Measurements from ENCODE around the gene NXN. TPM values are rescaled to one million over a fixed set of nuclear protein-coding genes. Genes with fewer than 3 reads are reported as not detected.
A peak's percentile ranks its signal among the peaks of the same experiment; 100 is the strongest.
"Not testable (repeated sequence)": the region's sequence is repeated elsewhere in the genome, so short reads cannot be mapped to it uniquely, and the experiment has no call there.

The NXN gene
- polyA plus RNA-seq, 1 experiment = 118 TPM

DNA sequence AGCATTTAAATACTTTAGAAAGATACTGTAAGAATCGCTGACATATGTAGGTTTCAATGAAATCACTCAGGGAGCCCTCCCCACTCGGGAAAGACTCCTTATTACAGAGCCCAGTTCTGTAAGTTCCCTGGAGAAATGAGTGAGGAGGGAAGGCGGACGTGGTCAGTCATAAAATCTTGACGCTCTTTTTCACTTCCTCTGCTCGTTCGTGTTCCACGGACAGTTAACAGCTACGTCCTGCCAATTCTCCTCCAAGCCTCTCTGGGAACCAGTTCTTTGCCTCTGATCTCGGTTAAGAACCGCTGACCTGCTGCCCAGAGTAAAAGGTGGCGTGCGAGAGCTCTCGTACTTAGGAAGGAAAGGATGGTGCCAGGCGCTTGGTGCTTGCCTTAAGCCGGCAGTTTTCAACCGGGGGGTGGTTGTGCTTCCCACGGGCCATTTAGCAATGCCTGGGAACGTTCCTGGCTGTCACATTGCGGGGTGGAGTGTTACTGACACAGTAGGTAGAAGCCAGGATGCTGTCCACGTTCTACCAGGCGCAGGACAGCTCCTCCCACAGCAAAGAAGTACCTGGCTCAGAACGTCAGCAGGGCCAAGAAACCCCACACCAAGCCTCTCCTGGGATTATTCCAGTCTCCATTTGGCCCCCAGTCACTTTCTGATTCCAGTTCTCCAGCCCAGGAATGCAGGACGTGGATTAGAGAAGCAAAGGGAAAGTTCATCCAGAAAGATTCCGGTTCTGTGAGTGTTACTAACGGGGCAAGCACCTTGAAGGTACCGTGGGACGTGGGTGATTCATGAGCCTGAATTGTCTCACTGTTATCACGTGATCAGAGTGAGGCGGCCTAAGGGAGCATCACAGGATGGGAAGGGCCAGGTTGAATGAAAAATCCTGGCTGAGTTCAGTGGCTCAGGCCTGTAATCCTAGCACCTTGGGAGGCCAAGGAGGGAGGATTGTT, 109.7 kb downstream of the NXN start:
- ChIA-PET POLR2A (interaction anchor here (0.5 to 0.6 kb wide), 2 partner anchors 15 to 30 kb away, joined by 3 to 8 read pairs; no protein-coding TSS in a partner anchor), CTCF (interaction anchor here (1.0 kb wide), 1 partner anchor 11 kb away, joined by 3 read pairs; no protein-coding TSS in a partner anchor)
- Histone ChIP-seq H3K4me3 (ENCODE audit: low read depth, low read length) (no peak overlapping the region), H3K27me3 (ENCODE audit: control insufficient read depth, insufficient read depth, low read length) (no peaks in the 10 kb centered on the region), H3K9me3 (ENCODE audit: control insufficient read depth, insufficient read depth, low read length) (no peaks in the 10 kb centered on the region), H3K27ac (ENCODE audit: low read depth, low read length) (peak overlapping the region; percentile 70)
- TF ChIP-seq, protein P1, sequence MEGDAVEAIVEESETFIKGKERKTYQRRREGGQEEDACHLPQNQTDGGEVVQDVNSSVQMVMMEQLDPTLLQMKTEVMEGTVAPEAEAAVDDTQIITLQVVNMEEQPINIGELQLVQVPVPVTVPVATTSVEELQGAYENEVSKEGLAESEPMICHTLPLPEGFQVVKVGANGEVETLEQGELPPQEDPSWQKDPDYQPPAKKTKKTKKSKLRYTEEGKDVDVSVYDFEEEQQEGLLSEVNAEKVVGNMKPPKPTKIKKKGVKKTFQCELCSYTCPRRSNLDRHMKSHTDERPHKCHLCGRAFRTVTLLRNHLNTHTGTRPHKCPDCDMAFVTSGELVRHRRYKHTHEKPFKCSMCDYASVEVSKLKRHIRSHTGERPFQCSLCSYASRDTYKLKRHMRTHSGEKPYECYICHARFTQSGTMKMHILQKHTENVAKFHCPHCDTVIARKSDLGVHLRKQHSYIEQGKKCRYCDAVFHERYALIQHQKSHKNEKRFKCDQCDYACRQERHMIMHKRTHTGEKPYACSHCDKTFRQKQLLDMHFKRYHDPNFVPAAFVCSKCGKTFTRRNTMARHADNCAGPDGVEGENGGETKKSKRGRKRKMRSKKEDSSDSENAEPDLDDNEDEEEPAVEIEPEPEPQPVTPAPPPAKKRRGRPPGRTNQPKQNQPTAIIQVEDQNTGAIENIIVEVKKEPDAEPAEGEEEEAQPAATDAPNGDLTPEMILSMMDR (IDR thresholded peaks at IDR 0.05; ENCODE audit: low read depth, low read length) = no peak
- no peak for DNase-seq (ENCODE audit: low read depth, low spot score)

DNA sequence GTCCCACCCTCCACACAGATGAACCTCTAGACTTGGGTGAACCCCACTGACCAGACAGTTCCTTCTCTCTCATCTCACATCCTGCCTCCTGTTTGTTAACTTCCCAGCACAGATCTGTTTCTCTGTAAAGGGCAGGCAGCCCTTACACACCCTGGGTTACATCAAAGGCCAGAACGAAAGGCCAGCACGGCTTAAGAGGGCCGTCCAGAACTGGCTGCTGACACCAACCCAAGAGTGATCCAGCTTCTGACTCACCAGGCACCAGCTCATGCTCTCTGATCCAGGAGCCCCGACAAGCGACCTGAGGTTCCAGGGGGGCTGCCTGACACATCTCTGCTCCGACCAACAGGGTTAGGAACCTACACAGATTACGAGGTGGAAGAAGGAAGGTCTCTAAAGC, 110.5 kb downstream of the NXN start:
- POLR2A ChIA-PET = interaction anchor here (0.6 kb wide), 1 partner anchor 15 kb away, joined by 3 read pairs; no protein-coding TSS in a partner anchor
- no peaks in the 10 kb centered on the region for H3K27me3 ChIP-seq (ENCODE audit: control insufficient read depth, insufficient read depth, low read length)
- H3K4me3 ChIP-seq (ENCODE audit: low read depth, low read length) = no peak overlapping the region
- H3K9me3 ChIP-seq (ENCODE audit: control insufficient read depth, insufficient read depth, low read length) = no peaks in the 10 kb centered on the region
- TF ChIP-seq, protein P1 (IDR thresholded peaks at IDR 0.05; ENCODE audit: low read depth, low read length) = no peak
- CTCF ChIA-PET = interaction anchor here (1.0 kb wide), 1 partner anchor 11 kb away, joined by 3 read pairs; no protein-coding TSS in a partner anchor
- no peak for DNase-seq (ENCODE audit: low read depth, low spot score)
- peak overlapping the region; percentile 70 for H3K27ac ChIP-seq (ENCODE audit: low read depth, low read length)

DNA sequence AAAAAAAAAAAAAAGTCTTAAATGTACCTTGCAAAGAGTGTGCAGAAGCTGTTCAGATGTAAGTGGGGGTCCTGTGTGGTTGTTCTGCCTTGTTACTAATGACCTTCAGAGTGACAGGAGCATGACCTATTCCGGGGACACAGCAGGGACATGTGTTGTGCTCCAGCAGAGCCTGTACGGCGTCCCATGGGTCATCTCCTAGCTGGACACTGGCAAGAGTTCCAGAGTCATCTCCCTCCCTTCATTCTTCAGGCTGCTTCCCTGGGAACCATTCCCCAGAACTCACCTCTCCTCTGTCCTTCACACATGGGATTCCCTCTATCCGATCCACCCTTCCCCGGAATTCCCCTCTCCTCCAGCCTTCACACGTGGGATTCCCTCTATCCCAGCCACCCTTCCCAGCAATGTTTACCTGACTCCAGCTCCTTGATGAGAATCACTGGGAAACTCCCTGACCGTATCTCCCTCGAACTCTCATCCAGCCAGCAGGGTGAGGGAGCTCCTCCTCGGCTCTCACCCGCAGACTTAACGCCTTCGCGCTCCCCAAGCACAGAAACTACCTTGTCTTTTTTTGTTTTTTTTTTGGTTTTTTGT, 111.6 kb downstream of the NXN start:
- Histone ChIP-seq H3K27me3 (ENCODE audit: control insufficient read depth, insufficient read depth, low read length) (no peaks in the 10 kb centered on the region), H3K9me3 (ENCODE audit: control insufficient read depth, insufficient read depth, low read length) (no peaks in the 10 kb centered on the region), H3K27ac (ENCODE audit: low read depth, low read length) (no peak overlapping the region), H3K4me3 (ENCODE audit: low read depth, low read length) (no peak overlapping the region)
- no peak for DNase-seq (ENCODE audit: low read depth, low spot score)
- CTCF ChIA-PET = interaction anchor here (1.0 kb wide), 1 partner anchor 188 kb away, joined by 3 read pairs; no protein-coding TSS in a partner anchor
- TF ChIP-seq, protein P1 (IDR thresholded peaks at IDR 0.05; ENCODE audit: low read depth, low read length) = no peak
- POLR2A ChIA-PET = no interaction called here

DNA sequence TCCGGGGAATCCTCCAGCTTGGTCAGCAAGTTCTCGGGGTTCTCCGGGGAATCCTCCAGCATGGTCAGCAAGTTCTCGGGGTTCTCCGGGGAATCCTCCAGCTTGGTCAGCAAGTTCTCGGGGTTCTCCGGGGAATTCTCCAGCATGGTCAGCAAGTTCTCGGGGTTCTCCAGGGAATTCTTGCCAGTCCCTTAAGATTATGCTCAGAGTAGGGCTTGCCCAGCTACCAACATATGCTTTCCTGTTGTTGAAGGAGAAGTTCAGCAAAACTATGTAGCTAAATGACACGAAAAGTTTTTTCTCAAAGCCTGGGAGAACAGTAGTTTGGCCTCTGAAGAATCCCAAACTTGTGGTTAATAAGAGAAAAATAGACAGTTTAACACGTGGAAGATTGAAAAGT, 112.3 kb downstream of the NXN start:
- POLR2A ChIA-PET = interaction anchor here (0.6 kb wide), 1 partner anchor 116 kb away, joined by 3 read pairs; no protein-coding TSS in a partner anchor
- H3K9me3 ChIP-seq (ENCODE audit: control insufficient read depth, insufficient read depth, low read length); H3K27ac ChIP-seq (ENCODE audit: low read depth, low read length); DNase-seq (ENCODE audit: low read depth, low spot score); H3K27me3 ChIP-seq (ENCODE audit: control insufficient read depth, insufficient read depth, low read length); H3K4me3 ChIP-seq (ENCODE audit: low read depth, low read length): not testable (repeated sequence)
- CTCF ChIA-PET = interaction anchor here (1.0 kb wide), 1 partner anchor 189 kb away, joined by 3 read pairs; no protein-coding TSS in a partner anchor

DNA sequence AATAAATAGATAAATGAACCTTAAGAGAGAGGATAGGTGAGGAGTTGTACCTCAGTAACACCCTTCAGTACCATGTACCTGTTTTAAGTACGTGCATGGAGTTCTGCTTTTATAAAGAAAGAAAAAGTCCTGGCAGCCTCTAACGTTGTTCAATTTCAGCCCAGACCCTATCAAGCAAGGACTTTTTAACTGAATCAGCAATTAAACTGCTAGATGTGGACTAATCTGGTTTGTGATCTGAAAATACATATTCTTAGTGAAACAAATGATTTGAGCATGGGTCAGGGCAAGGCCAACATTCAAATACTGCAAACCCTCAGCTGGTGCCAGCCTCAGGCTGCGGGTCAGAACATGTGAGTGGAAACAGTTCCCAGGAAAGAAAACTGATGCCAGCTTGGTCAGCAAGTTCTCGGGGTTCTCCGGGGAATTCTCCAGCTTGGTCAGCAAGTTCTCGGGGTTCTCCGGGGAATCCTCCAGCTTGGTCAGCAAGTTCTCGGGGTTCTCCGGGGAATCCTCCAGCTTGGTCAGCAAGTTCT, 112.9 kb downstream of the NXN start:
- DNase-seq (ENCODE audit: low read depth, low spot score) = no peak
- TF ChIP-seq, protein P1 (IDR thresholded peaks at IDR 0.05; ENCODE audit: low read depth, low read length) = no peak
- CTCF ChIA-PET = no interaction called here
- H3K4me3 ChIP-seq (ENCODE audit: low read depth, low read length) = no peak overlapping the region
- no peaks in the 10 kb centered on the region for H3K27me3 ChIP-seq (ENCODE audit: control insufficient read depth, insufficient read depth, low read length)
- POLR2A ChIA-PET = interaction anchor here (0.6 kb wide), 1 partner anchor 116 kb away, joined by 3 read pairs; no protein-coding TSS in a partner anchor
- H3K27ac ChIP-seq (ENCODE audit: low read depth, low read length) = no peak overlapping the region
- no peaks in the 10 kb centered on the region for H3K9me3 ChIP-seq (ENCODE audit: control insufficient read depth, insufficient read depth, low read length)
